Progenitor cell of endocrine pancreas (in vitro differentiated cells): ENCODE results near the gene ISLR. TPM values are rescaled to one million over a fixed set of nuclear protein-coding genes. Genes with fewer than 3 reads are reported as not detected.
"Not testable (repeated sequence)": the region's sequence is repeated elsewhere in the genome, so short reads cannot be mapped to it uniquely, and the experiment has no call there.

Experiments used
- DNase-seq: peaks from one replicate; pipeline ENCODE4 v3.0.0; 2021; ENCODE audit warnings: low spot score; ENCODE audit not compliant: unreplicated experiment
- H3K27ac Mint-ChIP-seq: 2 replicates; pipeline ENCODE4 v1.8.0; 2021; ENCODE audit warnings: mild to moderate bottlenecking, moderate library complexity, mixed read lengths
- H3K27me3 Mint-ChIP-seq: 2 replicates; pipeline ENCODE4 v1.8.0; 2021; ENCODE audit warnings: mixed read lengths
- H3K36me3 Mint-ChIP-seq: 2 replicates; pipeline ENCODE4 v1.8.0; 2022; ENCODE audit warnings: mixed read lengths; ENCODE audit not compliant: insufficient read depth
- H3K4me1 Mint-ChIP-seq: 2 replicates; pipeline ENCODE4 v1.8.0; 2021; ENCODE audit warnings: low read depth, mixed read lengths
- H3K4me3 Mint-ChIP-seq: 2 replicates; pipeline ENCODE4 v1.8.0; 2021; ENCODE audit warnings: low read depth, mild to moderate bottlenecking, moderate library complexity, mixed read lengths
- H3K9me3 Mint-ChIP-seq: 2 replicates; pipeline ENCODE4 v1.8.0; 2021; ENCODE audit warnings: low read depth, mixed read lengths
- CTCF ChIP-seq: fragments of 200-600 bp; sonication (generic); IDR thresholded peaks from one replicate; pipeline ENCODE4 v1.5.0; 2021; ENCODE audit warnings: antibody characterized with exemption, mild to moderate bottlenecking; ENCODE audit not compliant: unreplicated experiment
- total RNA-seq: library from RNA; stranded (reverse); gene quantifications from 2 replicates; pipeline ENCODE4 v1.2.1, GENCODE V29; 2021

ISLR gene
- total RNA-seq, 1 donor from 2014 or later: not detected

- Mint-ChIP-seq H3K4me1 (peaks cover 16% of the 10 kb centered on the region), H3K27ac (peak overlapping the region; percentile 18), H3K9me3 (no peaks in the 10 kb centered on the region), H3K27me3 (peaks cover 11% of the 10 kb centered on the region), H3K36me3 (no peaks in the 10 kb centered on the region), H3K4me3 (no peak overlapping the region)
- no peak for TF ChIP-seq CTCF
- DNase-seq: no peak
Observed at GRCh38 chr15:74156678-74157411, 16.7 kb upstream of the ISLR start.

DNA sequence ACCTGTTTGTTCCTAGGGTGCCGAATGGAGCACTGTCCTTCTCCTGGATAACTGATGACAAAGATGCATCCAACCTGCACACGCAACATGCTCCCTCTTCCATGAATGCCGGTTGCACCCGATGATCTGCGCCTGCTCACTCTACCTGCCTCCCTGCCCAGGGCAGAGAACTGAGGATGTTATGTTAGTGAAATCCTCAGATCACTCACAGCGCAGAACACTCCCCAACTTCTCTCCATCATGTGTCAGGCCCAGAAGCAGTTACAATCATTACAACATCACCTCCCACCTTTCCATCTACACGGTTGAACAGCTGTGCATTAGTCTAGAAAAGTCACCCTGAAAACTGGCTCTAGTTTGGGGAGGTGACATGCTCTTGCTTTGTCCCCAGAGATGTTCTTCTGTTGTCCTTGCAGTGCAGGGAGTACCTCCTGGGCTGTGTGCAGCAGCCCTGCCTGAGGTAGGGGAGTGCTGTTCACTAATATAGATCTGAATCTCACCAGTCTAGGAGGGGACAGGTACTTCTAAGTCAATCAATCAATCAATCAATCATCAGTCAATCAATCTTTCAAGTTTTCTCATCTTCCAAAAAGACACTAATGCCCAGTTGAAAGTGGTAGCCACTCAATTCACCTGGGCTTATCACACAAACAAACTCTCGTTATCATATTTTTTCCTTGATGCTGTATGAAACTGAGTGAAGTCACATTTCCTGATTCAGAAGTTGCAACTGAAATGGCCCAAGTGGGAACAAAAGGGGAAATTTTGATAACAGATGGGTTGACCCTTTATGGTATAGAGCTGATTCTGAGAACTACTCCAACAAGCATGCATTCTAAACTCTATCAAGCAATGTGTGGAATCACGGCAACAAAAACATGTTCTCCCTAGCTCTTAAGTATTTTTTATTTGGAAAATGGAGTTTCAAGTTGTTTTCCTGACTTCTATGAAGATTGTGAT, 15.4 kb upstream of the ISLR start:
- H3K4me1 Mint-ChIP-seq: peaks cover 16% of the 10 kb centered on the region
- DNase-seq: no peak
- H3K4me3 Mint-ChIP-seq: no peak overlapping the region
- H3K36me3 Mint-ChIP-seq: no peaks in the 10 kb centered on the region
- H3K27ac Mint-ChIP-seq: no peak overlapping the region
- no peak for TF ChIP-seq CTCF
- peaks cover 8% of the 10 kb centered on the region for H3K27me3 Mint-ChIP-seq
- no peaks in the 10 kb centered on the region for H3K9me3 Mint-ChIP-seq

DNA sequence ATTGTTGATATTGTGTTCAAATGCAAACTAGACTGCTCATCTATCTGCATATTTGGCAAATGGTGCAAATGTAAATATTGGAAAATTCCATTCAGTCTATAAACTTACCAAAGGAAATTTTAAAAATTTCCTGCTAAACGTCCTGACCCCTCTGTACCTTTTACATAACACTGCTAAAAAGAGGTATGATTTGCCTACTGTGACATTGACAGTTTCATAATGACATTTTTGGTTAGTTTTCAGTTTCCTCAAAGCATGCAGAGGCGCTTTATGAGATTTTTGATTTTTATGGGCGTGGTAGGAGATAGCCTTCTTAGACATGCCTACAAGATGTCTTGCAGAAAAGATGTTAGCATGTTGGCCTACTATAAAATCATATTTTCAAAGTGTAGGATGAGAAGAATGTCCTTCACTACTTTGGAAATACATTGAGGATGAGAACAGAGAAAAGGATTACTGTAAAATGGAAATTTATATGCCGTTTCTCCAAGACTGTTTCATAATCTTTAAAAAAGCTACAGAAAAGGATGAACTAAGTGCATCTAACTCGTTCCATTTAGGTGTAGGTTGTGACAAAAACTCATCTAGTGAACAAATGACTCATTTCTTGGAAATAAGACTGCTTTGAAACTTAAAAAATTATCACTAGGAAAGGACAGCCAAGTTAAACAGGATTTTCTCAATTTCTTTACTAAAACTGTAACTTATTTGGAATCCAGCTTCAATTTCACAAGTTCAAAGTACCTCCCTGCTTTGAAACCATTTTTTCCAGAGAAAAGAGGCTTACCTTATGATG, 14.5 kb upstream of the ISLR start:
- no peaks in the 10 kb centered on the region for H3K9me3 Mint-ChIP-seq
- TF ChIP-seq CTCF: no peak
- DNase-seq: no peak
- H3K4me1 Mint-ChIP-seq: peaks cover 16% of the 10 kb centered on the region
- no peaks in the 10 kb centered on the region for H3K36me3 Mint-ChIP-seq
- no peak overlapping the region for H3K27ac Mint-ChIP-seq
- H3K4me3 Mint-ChIP-seq: no peak overlapping the region
- H3K27me3 Mint-ChIP-seq: peaks cover 5% of the 10 kb centered on the region

- TF ChIP-seq CTCF: no peak
Observed at GRCh38 chr15:74159773-74160172, 13.7 kb upstream of the ISLR start.

GRCh38 chr15:74160390-74160789, 13.1 kb upstream of the ISLR start:
- not testable (repeated sequence) for H3K4me3 Mint-ChIP-seq, DNase-seq, H3K9me3 Mint-ChIP-seq, H3K27me3 Mint-ChIP-seq, H3K36me3 Mint-ChIP-seq, H3K27ac Mint-ChIP-seq
- H3K4me1 Mint-ChIP-seq: peaks cover 16% of the 10 kb centered on the region

More at GRCh38 chr15:74159773-74160172, 13.7 kb upstream of the ISLR start:
- no peak for DNase-seq
- no peak overlapping the region for H3K27ac Mint-ChIP-seq
- no peak overlapping the region for H3K4me3 Mint-ChIP-seq
- H3K27me3 Mint-ChIP-seq: peaks cover 9% of the 10 kb centered on the region
- H3K4me1 Mint-ChIP-seq: peaks cover 16% of the 10 kb centered on the region
- H3K9me3 Mint-ChIP-seq: peaks cover 3% of the 10 kb centered on the region
- no peaks in the 10 kb centered on the region for H3K36me3 Mint-ChIP-seq

- H3K27me3 Mint-ChIP-seq: peaks cover 12% of the 10 kb centered on the region
- H3K27ac Mint-ChIP-seq, DNase-seq, H3K36me3 Mint-ChIP-seq, H3K9me3 Mint-ChIP-seq, H3K4me3 Mint-ChIP-seq, H3K4me1 Mint-ChIP-seq: not testable (repeated sequence)
Observed at GRCh38 chr15:74162195-74162536, 11.3 kb upstream of the ISLR start.
